DND-41 (cell line): Measurements from ENCODE around the gene MYO1E.

ENCODE experiments used
- ATAC-seq: fragments of 200-7000 bp; cut with Tn5 transposase; 3 replicates; pipeline ENCODE4 v1.9.1; 2021; ENCODE audit warnings: low read depth; ENCODE audit not compliant: insufficient read depth
- DNase-seq: peaks from one replicate; pipeline ENCODE4 v3.0.0-alpha.2; 2020
- H2AFZ ChIP-seq: 2 replicates; pipeline ENCODE4 v1.6.0; 2012; ENCODE audit warnings: low read depth, low read length
- H3K27ac ChIP-seq: 2 replicates; pipeline ENCODE4 v1.5.1; 2012; ENCODE audit warnings: low read length, inconsistent platforms
- H3K27me3 ChIP-seq: fragments of 200-600 bp; sonication (generic); 2 replicates; pipeline ENCODE4 v1.6.0; 2012; ENCODE audit warnings: low read length, mild to moderate bottlenecking, inconsistent platforms; ENCODE audit not compliant: insufficient read depth, poor library complexity
- H3K36me3 ChIP-seq: 2 replicates; pipeline ENCODE4 v1.5.1; 2012; ENCODE audit warnings: low read length, inconsistent platforms; ENCODE audit not compliant: insufficient read depth
- H3K4me1 ChIP-seq: 2 replicates; pipeline ENCODE4 v1.5.1; 2012; ENCODE audit warnings: mild to moderate bottlenecking, low read length; ENCODE audit not compliant: insufficient read depth
- H3K4me2 ChIP-seq: 2 replicates; pipeline ENCODE4 v1.6.0; 2012; ENCODE audit warnings: mild to moderate bottlenecking, moderate library complexity, low read length, inconsistent platforms; ENCODE audit not compliant: insufficient read depth
- H3K4me3 ChIP-seq, 2 experiments: fragments of 200-600 bp in 1 of 2; shearing (Covaris generic) in 1 of 2; 2 replicates each; pipeline ENCODE4 v1.5.1; 2012 to 2016; ENCODE audit warnings: inconsistent platforms in 2 of 2, low read length in 2 of 2, mild to moderate bottlenecking in 2 of 2, low read depth in 1 of 2, moderate library complexity in 1 of 2
- H3K79me2 ChIP-seq: 2 replicates; pipeline ENCODE4 v1.6.0; 2012; ENCODE audit warnings: low read length, inconsistent platforms; ENCODE audit not compliant: insufficient read depth
- H3K9ac ChIP-seq: 2 replicates; pipeline ENCODE4 v1.6.0; 2012; ENCODE audit warnings: low read depth, mild to moderate bottlenecking, inconsistent platforms, low read length, moderate library complexity
- H3K9me3 ChIP-seq: 2 replicates; pipeline ENCODE4 v1.5.1; 2012; ENCODE audit warnings: low read length, moderate library complexity, mild to moderate bottlenecking, inconsistent platforms; ENCODE audit not compliant: insufficient read depth, severe bottlenecking
- H4K20me1 ChIP-seq: 2 replicates; pipeline ENCODE4 v1.6.0; 2012; ENCODE audit warnings: low read length; ENCODE audit not compliant: insufficient read depth
- CTCF ChIP-seq: IDR thresholded peaks from 2 replicates; pipeline ENCODE4 v1.5.1; 2012; ENCODE audit warnings: borderline replicate concordance, low read length, moderate library complexity, mild to moderate bottlenecking; ENCODE audit not compliant: poor library complexity, severe bottlenecking; ENCODE audit errors: extremely low read depth
- EZH2 ChIP-seq: IDR thresholded peaks from 3 replicates; pipeline ENCODE4 v1.6.1; 2012; ENCODE audit warnings: borderline replicate concordance, low read depth, mild to moderate bottlenecking, moderate library complexity, low read length, inconsistent platforms; ENCODE audit not compliant: severe bottlenecking

Gene MYO1E

DNA sequence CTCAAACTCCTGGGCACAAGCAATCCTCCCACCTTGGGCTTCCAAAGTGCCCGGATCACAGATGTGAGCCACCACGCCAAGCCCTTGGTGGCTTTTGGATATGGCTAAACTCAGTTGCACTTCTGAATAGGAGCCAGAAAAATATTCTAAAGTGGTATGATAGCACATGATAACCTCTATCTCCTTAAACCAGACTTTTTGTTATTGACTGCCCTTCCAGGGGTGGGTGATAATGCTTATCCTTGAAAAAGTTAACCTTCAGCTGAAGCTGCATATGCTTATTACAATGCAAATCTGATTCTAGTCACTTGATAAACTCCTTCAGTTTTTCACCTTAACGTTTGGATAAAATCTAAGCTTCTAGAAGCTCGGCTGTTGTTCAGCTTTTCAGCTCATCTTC lies 261.4 kb downstream of the MYO1E start:
- Histone ChIP-seq H3K4me1 (peaks cover 37% of the 10 kb centered on the region), H3K36me3 (peaks cover 88% of the 10 kb centered on the region), H3K79me2 (peaks cover 71% of the 10 kb centered on the region), H2AFZ (no peak overlapping the region), H3K27me3 (no peaks in the 10 kb centered on the region), H3K9ac (no peak overlapping the region), H3K9me3 (no peaks in the 10 kb centered on the region), H3K4me3 (no peak overlapping the region), H3K27ac (no peak overlapping the region), H4K20me1 (peaks cover 13% of the 10 kb centered on the region; the same call in 1 of the 2 replicates), H3K4me2 (no peak overlapping the region)
- DNase-seq, result no peak
- ATAC-seq, result no peak
- TF ChIP-seq EZH2 (no peak), CTCF (no peak)

DNA sequence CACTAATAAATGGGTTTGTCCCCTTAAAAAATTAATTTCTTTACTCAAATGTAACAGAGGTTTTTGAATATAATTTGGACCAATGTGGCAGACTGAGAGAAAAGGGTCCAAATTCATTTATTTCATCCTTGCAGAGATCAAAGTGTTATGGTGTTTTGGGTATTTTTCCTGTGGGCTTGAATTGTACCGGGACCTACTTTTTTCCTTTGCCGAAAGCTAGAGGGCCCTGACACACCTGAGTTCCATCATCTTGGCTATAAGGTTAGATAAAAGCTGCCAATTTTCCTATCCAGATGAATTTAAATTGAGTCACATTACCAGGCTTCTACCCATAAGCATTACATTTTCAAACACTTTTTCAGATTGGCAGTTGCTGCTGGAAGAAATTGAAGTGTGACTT lies 266.8 kb downstream of the MYO1E start:
- H2AFZ ChIP-seq, result peak overlapping the region; percentile 94
- ATAC-seq, result no peak
- no peak for TF ChIP-seq EZH2
- peak; percentile 30 for TF ChIP-seq CTCF
- peak overlapping the region; percentile 95 for H3K27ac ChIP-seq
- H3K4me1 ChIP-seq, result peaks cover 50% of the 10 kb centered on the region
- peaks cover 58% of the 10 kb centered on the region for H3K79me2 ChIP-seq
- peak overlapping the region; percentile 80 for H3K4me2 ChIP-seq
- DNase-seq, result no peak
- H3K27me3 ChIP-seq, result no peaks in the 10 kb centered on the region
- H3K36me3 ChIP-seq, result peaks cover 40% of the 10 kb centered on the region
- H4K20me1 ChIP-seq, result 0 out of 2 replicates have a peak, but pooled peaks cover 4% of the 10 kb centered on the region
- no peaks in the 10 kb centered on the region for H3K9me3 ChIP-seq
- H3K4me3 ChIP-seq, result peak overlapping the region; percentile 76 to 85
- peak overlapping the region; percentile 93 for H3K9ac ChIP-seq

DNA sequence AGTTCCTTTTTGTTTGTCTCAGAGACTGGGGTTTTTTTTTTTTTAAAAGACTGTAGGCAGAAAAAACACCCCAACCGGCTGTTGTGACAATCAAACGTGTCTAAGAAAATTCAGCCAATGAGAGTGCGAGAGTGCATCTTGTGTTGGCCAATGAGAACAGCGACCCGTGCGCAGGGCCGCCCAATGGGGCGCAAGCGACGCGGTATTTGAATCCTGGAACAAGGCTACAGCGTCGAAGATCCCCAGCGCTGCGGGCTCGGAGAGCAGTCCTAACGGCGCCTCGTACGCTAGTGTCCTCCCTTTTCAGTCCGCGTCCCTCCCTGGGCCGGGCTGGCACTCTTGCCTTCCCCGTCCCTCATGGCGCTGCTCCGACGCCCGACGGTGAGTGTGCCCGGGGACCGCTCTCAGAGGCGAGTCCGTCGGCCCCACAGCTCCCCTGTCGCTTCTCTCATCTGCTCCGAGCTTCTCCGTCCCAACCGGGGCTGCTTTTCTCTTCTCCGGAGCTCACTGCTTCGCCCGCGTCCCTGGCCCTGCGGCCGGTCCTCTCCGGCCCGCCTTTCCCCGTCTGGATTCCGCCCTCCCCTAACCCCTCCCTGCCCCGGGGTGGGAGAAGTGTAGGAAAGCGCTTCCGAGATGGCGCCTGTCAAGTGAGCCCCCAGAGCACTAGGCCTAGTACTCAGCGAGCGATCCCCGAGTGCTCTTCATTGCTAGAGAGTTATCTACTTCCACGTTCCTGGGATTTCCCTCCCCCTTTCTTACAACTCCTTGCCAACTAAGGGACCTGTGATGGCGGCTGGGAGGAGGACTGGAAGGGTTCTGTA lies 267.5 kb downstream of the MYO1E start, which contains the start of gene CCNB2:
TSS of gene CCNB2 (plus strand) at position 235 of the 821 bp plus-strand sequence. CDS start at position 358, 123 bp downstream.
- peak within 1 kb of the TSS; percentile 94 for H2AFZ ChIP-seq
- peaks cover 50% of the 10 kb centered on the region for H3K79me2 ChIP-seq
- H3K4me1 ChIP-seq, result peaks cover 44% of the 10 kb centered on the region
- H3K36me3 ChIP-seq, result peaks cover 32% of the 10 kb centered on the region
- peak within 1 kb of the TSS; percentile 93 for H3K9ac ChIP-seq
- H3K4me3 ChIP-seq, result peak within 1 kb of the TSS; percentile 76 to 85
- peak within 1 kb of the TSS; percentile 80 for H3K4me2 ChIP-seq
- ATAC-seq (peak; percentile 97), DNase-seq (peak; percentile 89)
- H3K27ac ChIP-seq, result peak within 1 kb of the TSS; percentile 95
- no peaks in the 10 kb centered on the region for H3K9me3 ChIP-seq
- no peaks in the 10 kb centered on the region for H3K27me3 ChIP-seq
- 0 out of 2 replicates have a peak, but pooled peaks cover 4% of the 10 kb centered on the region for H4K20me1 ChIP-seq
- TF ChIP-seq EZH2 (no peak), CTCF (no peak)
